ENCODE data around the gene ZCCHC7. TPM values are rescaled to one million over a fixed set of nuclear protein-coding genes. Genes with fewer than 3 reads are reported as not detected.

The ZCCHC7 gene
- polyA plus RNA-seq, 3 donors = 8.7 to 12.9 (median 12.5) TPM

- peaks cover 41 to 52% of the 10 kb centered on the region in 2 donors for H3K36me3 Mint-ChIP-seq
- DNase-seq = no peak
- no peaks in the 10 kb centered on the region for H3K79me2 ChIP-seq (ENCODE audit: insufficient read depth, low read length)
- no peak overlapping the region for H3K27ac ChIP-seq (ENCODE audit: low read depth in 1 of 2, low read length in 2 of 2)
- intact Hi-C loops (cut with micrococcal nuclease) = no loop called here
- H2AFZ ChIP-seq (ENCODE audit: insufficient read depth, low read depth, low read length, poor library complexity, severe bottlenecking) = no peak overlapping the region
- H3K4me1 ChIP-seq (ENCODE audit: control insufficient read depth in 1 of 2, insufficient read depth in 2 of 2, low read length in 2 of 2) = no peaks in the 10 kb centered on the region
- TF ChIP-seq CTCF (IDR thresholded peaks at IDR 0.05) = no peak
- no peaks in the 10 kb centered on the region for H3K4me1 Mint-ChIP-seq
- peaks cover 0 to 48% of the 10 kb centered on the region in 2 donors for H3K36me3 ChIP-seq (replicated peaks in 1 of 2; ENCODE audit: control insufficient read depth in 1 of 2, insufficient read depth in 2 of 2, low read length in 2 of 2)
- no peak overlapping the region for H3K4me3 Mint-ChIP-seq
- no peak overlapping the region for H3K4me3 ChIP-seq (replicated peaks in 1 of 3; ENCODE audit: low read depth in 2 of 3, low read length in 3 of 3)
- no peaks in the 10 kb centered on the region for H4K20me1 ChIP-seq (ENCODE audit: insufficient read depth, low read length)
- H3K9ac ChIP-seq (ENCODE audit: insufficient read depth, low read length, poor library complexity, severe bottlenecking) = no peak overlapping the region
- no peaks in the 10 kb centered on the region for H3K27me3 ChIP-seq (ENCODE audit: control insufficient read depth in 2 of 2, insufficient read depth in 2 of 2, low read length in 2 of 2)
- no peaks in the 10 kb centered on the region for H3K9me3 Mint-ChIP-seq
- H3K4me2 ChIP-seq (replicated peaks; ENCODE audit: extremely low read depth, low read length, poor library complexity, severe bottlenecking) = no peak overlapping the region
- H3K9me3 ChIP-seq (replicated peaks in 1 of 2; ENCODE audit: control insufficient read depth in 1 of 2, insufficient read depth in 1 of 2, low read length in 2 of 2) = no peaks in the 10 kb centered on the region
- H3K27me3 Mint-ChIP-seq (ENCODE audit: low read depth in 3 of 3) = peaks cover 0 to 2% (median 0%) of the 10 kb centered on the region in 3 donors
- WGBS (ENCODE audit: insufficient coverage) = no CpG with 5 or more reads among the region's 2 CpGs
- H3K27ac Mint-ChIP-seq = peak overlapping the region in 1 of 7 donors; percentile 18
Observed at GRCh38 chr9:37353791-37354190, 233.4 kb downstream of the ZCCHC7 start.

GRCh38 chr9:37362430-37362829, 242.1 kb downstream of the ZCCHC7 start:
- H3K36me3 Mint-ChIP-seq = peaks cover 3 to 7% of the 10 kb centered on the region in 2 donors
- H2AFZ ChIP-seq (ENCODE audit: insufficient read depth, low read depth, low read length, poor library complexity, severe bottlenecking) = no peak overlapping the region
- no peaks in the 10 kb centered on the region for H3K79me2 ChIP-seq (ENCODE audit: insufficient read depth, low read length)
- H3K27me3 Mint-ChIP-seq (ENCODE audit: low read depth in 3 of 3) = no peaks in the 10 kb centered on the region
- no peaks in the 10 kb centered on the region for H3K4me1 ChIP-seq (ENCODE audit: control insufficient read depth in 1 of 2, insufficient read depth in 2 of 2, low read length in 2 of 2)
- H3K27ac Mint-ChIP-seq = no peak overlapping the region
- no peak overlapping the region for H3K9ac ChIP-seq (ENCODE audit: insufficient read depth, low read length, poor library complexity, severe bottlenecking)
- H3K27me3 ChIP-seq (ENCODE audit: control insufficient read depth in 2 of 2, insufficient read depth in 2 of 2, low read length in 2 of 2) = no peaks in the 10 kb centered on the region
- no peaks in the 10 kb centered on the region for H3K4me1 Mint-ChIP-seq
- H3K9me3 Mint-ChIP-seq = peaks cover 0 to 1% (median 0%) of the 10 kb centered on the region in 7 donors
- no peak for TF ChIP-seq CTCF (IDR thresholded peaks at IDR 0.05)
- intact Hi-C loops (cut with micrococcal nuclease) = no loop called here
- 100% methylated on average over 4 of the region's 4 CpGs for WGBS (ENCODE audit: insufficient coverage)
- H4K20me1 ChIP-seq (ENCODE audit: insufficient read depth, low read length) = no peaks in the 10 kb centered on the region
- no peak overlapping the region for H3K4me3 ChIP-seq (replicated peaks in 1 of 3; ENCODE audit: low read depth in 2 of 3, low read length in 3 of 3)
- no peak overlapping the region for H3K4me3 Mint-ChIP-seq
- H3K9me3 ChIP-seq (replicated peaks in 1 of 2; ENCODE audit: control insufficient read depth in 1 of 2, insufficient read depth in 1 of 2, low read length in 2 of 2) = no peaks in the 10 kb centered on the region
- no peak overlapping the region for H3K4me2 ChIP-seq (replicated peaks; ENCODE audit: extremely low read depth, low read length, poor library complexity, severe bottlenecking)
- H3K27ac ChIP-seq (ENCODE audit: low read depth in 1 of 2, low read length in 2 of 2) = no peak overlapping the region
- DNase-seq = no peak
- H3K36me3 ChIP-seq (replicated peaks in 1 of 2; ENCODE audit: control insufficient read depth in 1 of 2, insufficient read depth in 2 of 2, low read length in 2 of 2) = peaks cover 4 to 16% of the 10 kb centered on the region in 2 donors
